H4 (cell line): ENCODE measurements around the gene MFSD11. TPM values are rescaled to one million over a fixed set of nuclear protein-coding genes. Genes with fewer than 3 reads are reported as not detected.

ENCODE experiments used
- DNase-seq: peaks from one replicate; pipeline ENCODE4 v3.0.0-alpha.2; 2015; ENCODE audit warnings: low spot score
- total RNA-seq: library from RNA; depleted of rRNA; stranded (reverse); fragments of >200 nt; shearing (Covaris generic); gene quantifications from 2 replicates; pipeline ENCODE4 v1.2.3, GENCODE V29; 2014

The MFSD11 gene
- total RNA-seq, 1 experiment from 2014 or later: 36.7 TPM

DNA sequence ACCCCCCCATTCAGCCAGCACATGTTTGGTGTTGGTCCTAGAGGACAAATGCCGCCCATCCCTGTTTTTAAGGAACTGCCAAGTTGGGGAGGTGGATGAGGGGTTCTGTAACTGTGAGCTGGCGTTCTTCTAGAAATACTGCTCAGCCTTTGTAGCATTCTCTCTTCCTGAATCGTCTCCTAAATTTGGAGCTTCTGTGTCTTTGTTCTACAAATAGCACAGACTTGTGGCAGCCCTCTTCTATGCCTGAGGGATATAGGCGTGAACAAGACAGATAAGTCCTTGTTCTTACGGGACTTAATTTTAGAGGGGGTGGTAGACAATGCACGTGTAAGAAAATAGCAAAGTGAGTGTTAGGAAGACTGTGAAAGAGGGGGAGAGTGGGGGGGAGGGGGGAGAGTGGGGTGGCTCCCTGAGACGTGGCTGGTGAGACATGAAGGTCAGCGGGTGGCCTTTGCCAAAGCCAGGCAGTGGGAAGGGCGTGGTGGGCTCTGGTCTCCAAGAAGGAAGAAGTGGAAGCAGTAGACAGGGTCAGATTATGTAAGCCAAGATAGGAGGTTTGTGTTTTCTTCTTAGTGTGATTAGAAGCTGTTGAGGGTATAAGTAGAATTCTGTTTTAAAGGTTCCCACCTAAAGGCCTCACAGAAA lies 9.9 kb downstream of the MFSD11 start:
- no peak for DNase-seq

DNA sequence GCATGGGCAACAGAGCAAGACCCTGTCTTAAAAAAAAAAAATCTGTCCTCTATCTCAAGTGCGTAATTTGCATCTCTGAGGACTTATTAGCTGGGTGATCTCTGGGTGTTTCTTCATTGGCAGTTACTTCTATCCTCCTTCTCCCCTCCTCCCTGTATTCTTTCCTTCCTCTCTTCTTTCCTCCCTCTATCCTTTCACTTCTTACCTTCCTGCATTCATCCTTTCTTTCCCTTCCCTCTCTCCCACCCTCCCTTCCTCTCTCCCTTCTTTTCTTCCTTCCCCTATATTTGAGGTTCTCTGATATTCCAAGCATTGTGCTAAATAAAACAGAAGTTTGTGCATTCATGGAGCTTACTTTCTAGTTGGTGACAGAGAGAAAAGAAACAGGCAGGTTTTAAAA lies 10.7 kb downstream of the MFSD11 start:
- DNase-seq: no peak

- DNase-seq: no peak
These were observed 13.6 kb downstream of the MFSD11 start for GRCh38 chr17:76751416-76751993.

DNA sequence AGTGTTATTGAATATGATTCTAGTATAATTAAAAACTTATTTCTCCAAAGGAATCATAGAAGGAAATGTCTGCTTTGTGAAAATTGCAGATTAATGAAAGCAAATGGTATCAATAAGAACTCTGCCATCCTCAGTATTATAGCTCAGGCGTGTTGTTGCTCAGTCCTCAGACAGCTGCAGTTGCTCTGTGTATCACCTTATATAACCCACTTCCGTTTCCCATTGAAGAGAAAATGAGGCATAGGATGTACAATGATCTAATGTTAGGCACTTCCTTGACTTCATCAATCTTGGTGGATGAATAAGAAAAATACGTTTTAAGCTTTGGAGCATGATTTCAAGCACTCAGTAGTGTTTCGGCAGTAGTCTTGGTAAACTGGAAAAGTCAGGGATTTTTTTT lies 14.1 kb downstream of the MFSD11 start:
- no peak for DNase-seq

- DNase-seq: no peak
These were observed 15.4 kb downstream of the MFSD11 start for GRCh38 chr17:76753061-76753961.

GRCh38 chr17:76755285-76755684 lies 17.4 kb downstream of the MFSD11 start:
- no peak for DNase-seq

- DNase-seq: no peak
These were observed 19.3 kb downstream of the MFSD11 start for GRCh38 chr17:76757256-76757655.

DNA sequence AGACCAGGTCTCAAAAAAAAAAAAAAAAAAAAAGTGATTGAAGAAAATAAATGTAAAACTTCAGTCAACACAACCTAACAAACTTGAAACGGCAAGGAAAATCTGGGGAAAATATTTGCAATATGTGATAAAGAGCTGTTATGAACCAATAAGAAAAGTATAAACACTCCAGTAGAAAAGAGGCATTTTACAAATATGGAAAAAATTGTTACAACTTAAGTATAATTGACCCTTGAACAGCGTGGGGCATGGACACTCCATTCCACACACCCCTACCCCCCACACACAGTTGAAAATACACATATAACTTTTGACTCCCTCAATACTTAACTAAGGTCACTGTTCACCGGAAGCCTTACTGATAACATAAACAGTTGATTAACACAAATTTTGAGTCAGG lies 20.7 kb downstream of the MFSD11 start:
- no peak for DNase-seq

GRCh38 chr17:76772842-76773525 lies 35.1 kb downstream of the MFSD11 start:
- DNase-seq: peak; percentile 89

- DNase-seq: no peak
These were observed 37.2 kb downstream of the MFSD11 start for GRCh38 chr17:76775021-76775600.

DNA sequence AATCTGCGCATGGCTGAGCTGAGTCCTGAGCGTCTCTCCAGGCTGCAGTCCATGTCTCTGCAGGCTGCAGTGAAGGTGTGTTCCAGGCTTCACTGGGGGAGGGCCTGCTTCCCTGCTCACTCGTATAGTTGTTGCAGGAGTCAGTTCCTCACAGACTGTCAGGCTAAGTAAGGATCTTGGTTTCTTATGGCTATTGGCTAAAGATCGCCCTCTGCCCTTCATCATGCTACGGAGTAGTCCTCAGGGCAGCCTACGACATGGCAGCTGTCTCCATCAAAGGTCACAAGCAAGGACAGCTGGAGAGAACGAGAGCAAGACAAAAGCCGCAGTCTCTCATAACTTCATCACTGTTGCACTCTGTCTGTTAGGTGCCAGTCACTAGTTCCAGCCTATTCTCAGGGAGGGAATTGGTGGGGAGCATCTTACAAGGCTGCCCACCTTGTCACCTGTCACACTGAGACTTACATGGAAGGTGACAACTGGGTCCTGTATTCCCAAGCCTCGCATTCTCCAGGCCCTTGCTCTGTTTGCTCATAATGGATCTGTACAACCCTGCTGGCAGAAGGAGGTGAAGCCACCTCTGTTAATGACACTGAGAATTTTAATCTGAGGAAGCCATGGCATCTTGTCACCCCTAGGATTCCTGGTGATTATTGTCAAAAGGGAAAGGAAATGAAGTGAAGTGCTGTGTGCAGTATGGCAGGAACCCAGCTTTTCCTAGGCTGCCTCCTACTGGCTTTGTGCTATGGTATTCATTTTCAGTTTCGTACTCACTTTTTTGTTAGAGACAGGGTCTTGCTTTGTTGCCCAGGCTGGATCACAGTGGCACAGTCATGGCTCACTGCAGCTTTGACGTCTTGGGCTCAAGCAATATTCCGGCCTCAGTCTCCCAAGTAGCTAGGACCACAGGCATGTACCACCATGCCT lies 43.4 kb downstream of the MFSD11 start:
- no peak for DNase-seq

- no peak for DNase-seq
These were observed 45.2 kb downstream of the MFSD11 start for GRCh38 chr17:76783146-76783545.

DNA sequence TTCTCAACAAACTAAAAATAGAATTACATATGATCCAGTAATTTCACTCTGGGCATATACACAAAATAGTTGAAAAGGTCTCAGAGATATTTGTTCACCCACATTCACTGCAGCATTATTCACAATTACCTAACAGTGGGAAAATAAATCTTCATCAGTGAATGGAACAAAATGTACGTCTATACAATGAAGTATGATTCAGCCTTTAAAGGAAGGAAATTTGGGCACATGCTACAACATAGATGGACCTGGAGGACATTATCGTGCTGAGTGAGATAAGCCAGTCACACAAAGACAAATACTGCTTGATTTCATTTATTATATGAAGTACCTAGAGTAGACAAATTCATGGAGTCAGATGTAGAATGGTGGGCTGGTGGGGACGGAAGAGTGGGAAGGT lies 47.0 kb downstream of the MFSD11 start:
- DNase-seq: no peak

DNA sequence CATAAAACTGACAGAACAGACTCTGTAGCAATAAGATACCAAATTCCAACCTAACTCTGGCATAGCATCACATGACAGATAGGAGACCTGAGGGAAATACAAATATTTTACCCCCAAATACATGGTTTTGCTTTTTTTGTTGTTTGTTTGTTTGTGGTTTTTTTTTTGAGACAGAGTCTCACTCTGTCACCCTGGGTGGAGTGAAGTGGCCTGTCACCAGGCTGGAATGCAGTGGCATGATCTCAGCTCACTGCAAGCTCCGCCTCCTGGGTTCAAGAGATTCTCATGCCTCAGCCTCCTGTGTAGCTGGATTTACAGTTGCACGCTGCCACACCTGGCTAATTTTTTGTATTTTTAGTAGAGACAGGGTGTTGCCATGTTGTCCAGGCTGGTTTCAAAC lies 49.9 kb downstream of the MFSD11 start:
- DNase-seq: peak; percentile 52

DNA sequence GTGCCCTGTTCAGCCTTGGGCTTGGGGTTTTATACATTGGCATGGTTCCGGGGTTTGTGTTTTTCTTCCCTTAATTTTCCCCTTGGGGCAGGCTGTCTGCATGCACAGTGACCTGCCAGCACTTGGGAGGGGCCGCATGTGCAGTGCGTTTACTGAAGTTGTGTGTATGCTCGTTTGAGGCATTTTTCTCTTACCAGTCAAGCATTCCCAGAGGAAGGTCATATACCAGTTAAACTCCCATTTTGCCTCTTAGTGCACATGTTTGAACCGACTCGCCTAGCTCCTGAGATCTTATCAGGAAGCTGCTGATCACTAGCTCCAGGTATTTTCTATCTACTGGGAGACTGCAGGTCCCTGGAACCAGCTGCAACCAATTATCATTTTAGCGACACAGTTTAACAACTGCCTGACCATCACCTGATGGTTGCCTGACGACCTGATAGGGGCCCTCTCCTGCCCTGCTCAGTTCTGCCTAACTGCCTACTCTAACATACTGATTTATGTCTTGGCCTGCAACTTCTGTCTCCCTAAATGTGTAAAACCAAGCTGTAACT lies 51.4 kb downstream of the MFSD11 start:
- peak; percentile 53 for DNase-seq

DNA sequence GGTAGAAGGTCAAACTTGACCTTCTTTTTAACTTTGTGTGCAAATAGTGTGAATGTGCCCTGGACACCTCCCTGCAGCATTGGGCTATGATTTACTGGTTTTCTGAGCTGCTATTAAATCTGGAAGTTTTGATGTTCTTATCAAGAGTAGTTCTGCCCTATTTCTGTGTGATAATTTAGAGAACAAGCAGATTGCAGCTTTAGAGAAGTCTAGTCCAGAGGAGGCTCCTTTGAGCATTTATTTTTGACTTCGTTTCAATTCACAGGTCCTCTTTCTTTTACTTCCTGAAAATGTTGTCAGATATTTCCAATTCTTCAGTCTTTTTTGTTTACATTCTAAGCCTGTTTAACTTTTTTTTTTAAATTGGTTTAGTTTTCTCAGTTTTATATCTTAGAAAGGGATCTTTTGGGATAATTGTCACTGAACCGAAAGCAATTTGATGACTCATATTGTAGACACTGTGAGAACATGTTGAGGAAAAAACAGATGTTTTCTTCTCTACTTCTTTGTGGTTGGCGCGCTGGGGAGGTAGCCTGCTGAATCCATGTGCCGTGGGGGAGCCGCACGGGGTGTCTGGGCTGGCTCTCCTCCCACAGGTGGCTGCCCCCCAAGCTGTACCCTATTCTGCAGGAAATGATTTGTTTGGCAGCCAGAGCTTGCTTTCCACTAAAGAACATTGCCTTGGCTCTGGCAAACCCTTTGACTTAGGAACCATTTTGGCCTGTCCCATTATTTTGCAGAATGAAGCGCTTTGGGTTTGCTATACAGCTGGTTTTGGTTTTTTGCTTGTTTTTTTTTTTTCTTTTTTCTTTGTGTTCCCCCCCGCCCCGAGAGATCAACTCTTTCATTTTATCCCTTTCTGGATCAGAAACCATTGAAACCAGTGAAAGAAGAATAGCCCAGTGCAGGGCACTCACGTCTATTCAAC lies 53.4 kb downstream of the MFSD11 start:
- peak; percentile 93 for DNase-seq

DNA sequence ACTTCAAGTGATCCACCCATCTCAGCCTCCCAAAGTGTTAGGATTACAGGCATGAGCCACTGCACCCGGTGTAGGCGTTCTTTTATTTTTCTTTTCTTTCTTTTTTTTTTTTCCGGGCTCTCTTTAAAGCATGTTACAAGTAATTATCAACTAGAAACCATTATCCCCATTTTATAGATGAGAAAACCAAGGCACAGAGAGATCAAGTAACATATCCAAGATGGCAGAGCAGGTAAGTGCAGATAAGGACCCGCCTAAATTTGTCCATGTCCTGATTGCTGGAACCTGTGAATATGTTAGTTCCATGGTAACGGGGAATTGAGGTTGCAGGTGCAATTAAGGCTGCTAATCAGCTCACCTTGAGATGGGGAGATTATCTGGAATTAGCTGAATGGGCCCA lies 54.4 kb downstream of the MFSD11 start:
- no peak for DNase-seq

- peak; percentile 63 for DNase-seq
These were observed 55.9 kb downstream of the MFSD11 start for GRCh38 chr17:76793775-76794174.

DNA sequence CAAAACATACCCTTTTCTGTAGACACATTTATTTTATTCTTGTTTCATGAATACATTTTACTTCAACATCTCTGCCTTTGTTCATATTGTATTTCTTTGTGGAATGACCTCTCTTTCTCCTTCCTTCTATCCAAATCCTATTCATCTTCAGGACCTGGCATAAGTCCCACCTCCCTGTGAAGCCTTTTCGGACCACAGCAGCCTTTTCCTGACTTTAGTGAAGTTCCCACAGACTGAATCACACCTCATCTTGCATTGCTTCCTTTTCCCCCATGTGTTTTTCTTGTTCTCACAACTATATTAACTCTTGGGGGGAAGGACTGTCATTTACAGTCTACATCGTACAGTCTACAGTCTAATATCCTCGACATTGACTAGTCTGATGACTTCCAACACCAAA lies 58.2 kb downstream of the MFSD11 start:
- no peak for DNase-seq
